ENCODE results near the gene KCTD10. TPM values are rescaled to one million over a fixed set of nuclear protein-coding genes. Genes with fewer than 3 reads are reported as not detected.

Gene KCTD10
- polyA plus RNA-seq, 3 donors: 18.1 to 21.0 (median 20.0) TPM

GRCh38 chr12:109448272-109448671 is 28.8 kb downstream of the KCTD10 start:
- Mint-ChIP-seq H3K27ac (peak overlapping the region in 1 of 7 donors; percentile 61), H3K27me3 (ENCODE audit: low read depth in 3 of 3) (no peaks in the 10 kb centered on the region), H3K4me1 (no peaks in the 10 kb centered on the region), H3K4me3 (no peak overlapping the region), H3K9me3 (no peaks in the 10 kb centered on the region), H3K36me3 (peaks cover 69 to 79% of the 10 kb centered on the region in 2 donors)
- Histone ChIP-seq H3K79me2 (ENCODE audit: insufficient read depth, low read length) (no peaks in the 10 kb centered on the region), H3K9me3 (replicated peaks in 1 of 2; ENCODE audit: control insufficient read depth in 1 of 2, insufficient read depth in 1 of 2, low read length in 2 of 2) (no peaks in the 10 kb centered on the region), H3K4me1 (ENCODE audit: control insufficient read depth in 1 of 2, insufficient read depth in 2 of 2, low read length in 2 of 2) (no peaks in the 10 kb centered on the region), H3K4me2 (replicated peaks; ENCODE audit: extremely low read depth, low read length, poor library complexity, severe bottlenecking) (no peak overlapping the region), H3K36me3 (replicated peaks in 1 of 2; ENCODE audit: control insufficient read depth in 1 of 2, insufficient read depth in 2 of 2, low read length in 2 of 2) (peaks cover 52 to 83% of the 10 kb centered on the region in 2 donors), H3K9ac (ENCODE audit: insufficient read depth, low read length, poor library complexity, severe bottlenecking) (no peak overlapping the region), H4K20me1 (ENCODE audit: insufficient read depth, low read length) (no peaks in the 10 kb centered on the region), H3K27ac (ENCODE audit: low read depth in 1 of 2, low read length in 2 of 2) (no peak overlapping the region), H3K27me3 (ENCODE audit: control insufficient read depth in 2 of 2, insufficient read depth in 2 of 2, low read length in 2 of 2) (no peaks in the 10 kb centered on the region), H3K4me3 (replicated peaks in 1 of 3; ENCODE audit: low read depth in 2 of 3, low read length in 3 of 3) (no peak overlapping the region), H2AFZ (ENCODE audit: insufficient read depth, low read depth, low read length, poor library complexity, severe bottlenecking) (no peak overlapping the region)
- intact Hi-C loops (cut with micrococcal nuclease): no loop called here
- DNase-seq: no peak
- WGBS (ENCODE audit: insufficient coverage): 94% methylated on average over 4 of the region's 5 CpGs
- no peak for TF ChIP-seq CTCF (IDR thresholded peaks at IDR 0.05)

- Histone ChIP-seq H3K79me2 (ENCODE audit: insufficient read depth, low read length) (no peaks in the 10 kb centered on the region), H3K4me3 (replicated peaks in 1 of 3; ENCODE audit: low read depth in 2 of 3, low read length in 3 of 3) (no peak overlapping the region), H4K20me1 (ENCODE audit: insufficient read depth, low read length) (no peaks in the 10 kb centered on the region), H3K36me3 (replicated peaks in 1 of 2; ENCODE audit: control insufficient read depth in 1 of 2, insufficient read depth in 2 of 2, low read length in 2 of 2) (peaks cover 46 to 75% of the 10 kb centered on the region in 2 donors), H3K4me2 (replicated peaks; ENCODE audit: extremely low read depth, low read length, poor library complexity, severe bottlenecking) (no peak overlapping the region), H3K27ac (ENCODE audit: low read depth in 1 of 2, low read length in 2 of 2) (no peak overlapping the region), H3K9ac (ENCODE audit: insufficient read depth, low read length, poor library complexity, severe bottlenecking) (no peak overlapping the region), H3K27me3 (ENCODE audit: control insufficient read depth in 2 of 2, insufficient read depth in 2 of 2, low read length in 2 of 2) (no peaks in the 10 kb centered on the region), H3K4me1 (ENCODE audit: control insufficient read depth in 1 of 2, insufficient read depth in 2 of 2, low read length in 2 of 2) (no peaks in the 10 kb centered on the region), H2AFZ (ENCODE audit: insufficient read depth, low read depth, low read length, poor library complexity, severe bottlenecking) (no peak overlapping the region), H3K9me3 (replicated peaks in 1 of 2; ENCODE audit: control insufficient read depth in 1 of 2, insufficient read depth in 1 of 2, low read length in 2 of 2) (no peaks in the 10 kb centered on the region)
- TF ChIP-seq CTCF (IDR thresholded peaks at IDR 0.05): no peak
- intact Hi-C loops (cut with micrococcal nuclease): no loop called here
- no peak for DNase-seq
- Mint-ChIP-seq H3K4me3 (no peak overlapping the region), H3K36me3 (peaks cover 62 to 74% of the 10 kb centered on the region in 2 donors), H3K9me3 (no peaks in the 10 kb centered on the region), H3K27me3 (ENCODE audit: low read depth in 3 of 3) (no peaks in the 10 kb centered on the region), H3K27ac (peak overlapping the region in 2 of 7 donors; percentile 56 to 77), H3K4me1 (no peaks in the 10 kb centered on the region)
- WGBS (ENCODE audit: insufficient coverage): 97% methylated on average over 5 of the region's 9 CpGs
These were observed 29.6 kb downstream of the KCTD10 start for GRCh38 chr12:109447482-109447881.
